ENCODE results near the gene SH2D4B.

GRCh38 chr10:80646366-80646765, 108.7 kb downstream of the SH2D4B start:
- TF ChIP-seq CTCF (IDR thresholded peaks at IDR 0.05) (no peak), POLR2A (IDR thresholded peaks at IDR 0.05) (no peak)

Measured in esophagus squamous epithelium (tissue), 4 donors.